Left renal pelvis (tissue), 4 donors: Measurements from ENCODE around the gene CTNNA2. TPM values are rescaled to one million over a fixed set of nuclear protein-coding genes. Genes with fewer than 3 reads are reported as not detected.

Experiments
- DNase-seq, 4 donors: peaks; one replicate each; pipeline ENCODE4 v3.0.0-alpha.2; 2013; ENCODE audit warnings: low read depth in 4 of 4, low spot score in 3 of 4
- polyA plus RNA-seq, 4 donors: library from polyadenylated mRNA; unstranded; fragments of 120-200 nt; gene quantifications; one replicate each; pipeline ENCODE4 v1.2.1, GENCODE V29; 2013; ENCODE audit not compliant: insufficient read length in 4 of 4

The CTNNA2 gene
- polyA plus RNA-seq, 4 donors = 3.4 to 23.1 (median 5.3) TPM

DNA sequence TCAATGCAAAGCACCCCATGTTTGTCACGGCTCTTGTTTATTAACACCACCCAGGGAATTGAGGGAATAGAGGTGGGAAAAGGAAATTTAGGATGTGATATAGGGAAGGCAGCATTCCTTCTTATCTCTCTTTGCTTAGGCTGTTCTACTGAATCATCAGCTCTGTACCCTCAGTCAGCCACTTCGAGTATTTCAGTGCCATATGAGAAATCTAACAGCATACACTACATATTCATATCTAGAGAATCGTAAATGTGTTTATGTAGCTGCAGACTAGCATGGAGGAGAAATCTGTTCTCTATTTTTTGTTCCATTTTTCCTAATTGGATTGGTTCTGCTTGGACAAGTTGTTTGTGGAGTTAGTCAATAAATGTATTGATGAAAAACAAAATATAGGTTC lies 187.8 kb downstream of the CTNNA2 start:
- DNase-seq = no peak

DNA sequence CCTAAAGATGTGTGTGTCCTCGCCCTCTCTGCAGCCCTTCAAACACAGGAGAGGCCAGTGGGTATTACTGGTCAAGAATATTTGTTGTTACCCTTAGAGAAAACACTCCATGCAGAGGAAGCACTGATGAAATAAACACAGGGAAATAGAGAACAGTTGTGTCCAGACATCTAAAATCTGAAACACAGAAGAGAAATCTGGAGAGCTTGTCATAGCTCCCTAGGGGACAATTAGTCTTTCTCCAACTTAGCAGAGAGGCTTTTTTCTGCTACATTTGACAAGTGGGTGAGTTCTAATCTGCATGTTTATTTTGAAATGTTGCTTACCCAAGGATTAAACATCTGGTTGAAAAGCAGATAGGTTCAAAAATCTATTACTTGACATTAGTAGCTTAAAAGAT lies 190.1 kb downstream of the CTNNA2 start:
- DNase-seq = no peak

DNA sequence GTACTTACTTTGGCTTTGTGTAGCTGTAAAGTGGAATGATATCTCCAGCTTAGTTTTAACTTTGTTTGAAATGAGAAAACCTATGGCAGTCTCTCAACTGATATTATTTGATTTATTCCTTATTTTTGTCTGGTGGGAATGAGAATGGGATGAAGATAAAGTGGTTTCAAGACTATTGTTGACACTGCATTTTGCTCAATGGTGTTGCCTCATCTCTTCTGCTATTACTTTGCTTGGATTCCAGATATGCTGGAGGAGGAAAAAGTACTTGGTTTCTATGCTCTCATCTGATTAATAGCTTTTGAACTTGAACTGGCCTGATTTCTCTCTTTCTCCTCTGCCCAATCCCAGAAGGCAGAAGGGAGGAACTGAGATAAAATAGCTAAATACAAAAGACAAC lies 198.2 kb downstream of the CTNNA2 start:
- DNase-seq = no peak

DNA sequence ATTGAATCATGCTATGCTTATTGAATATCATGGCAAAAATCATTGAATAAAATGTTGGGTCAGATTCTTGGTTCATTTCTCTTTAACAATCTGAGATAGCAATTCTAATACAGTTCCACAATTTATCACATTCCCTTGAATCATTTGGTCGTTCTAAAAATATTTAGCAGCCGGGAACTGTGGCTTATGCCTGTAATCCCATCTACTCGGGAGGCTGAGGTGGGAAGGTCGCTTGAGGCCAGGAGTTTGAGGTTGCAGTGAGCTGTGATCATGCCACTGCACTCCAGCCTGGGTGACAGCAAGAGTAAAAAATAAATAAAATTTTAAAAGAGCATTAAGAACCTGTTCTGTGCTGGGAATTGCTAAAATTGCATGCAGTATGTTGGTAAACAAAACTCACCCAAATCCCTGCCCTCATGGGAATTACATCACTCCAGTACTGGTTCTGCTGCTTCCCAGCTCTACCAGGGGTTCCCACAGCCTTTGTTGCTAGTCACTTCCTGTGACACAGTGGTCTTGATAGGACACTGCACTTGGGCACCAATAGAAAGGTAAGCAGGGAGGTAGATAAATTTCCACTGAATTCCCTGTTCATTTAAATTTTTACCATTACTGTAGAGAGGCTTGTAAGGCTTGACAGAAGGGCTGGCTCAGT lies 200.4 kb downstream of the CTNNA2 start:
- no peak for DNase-seq

DNA sequence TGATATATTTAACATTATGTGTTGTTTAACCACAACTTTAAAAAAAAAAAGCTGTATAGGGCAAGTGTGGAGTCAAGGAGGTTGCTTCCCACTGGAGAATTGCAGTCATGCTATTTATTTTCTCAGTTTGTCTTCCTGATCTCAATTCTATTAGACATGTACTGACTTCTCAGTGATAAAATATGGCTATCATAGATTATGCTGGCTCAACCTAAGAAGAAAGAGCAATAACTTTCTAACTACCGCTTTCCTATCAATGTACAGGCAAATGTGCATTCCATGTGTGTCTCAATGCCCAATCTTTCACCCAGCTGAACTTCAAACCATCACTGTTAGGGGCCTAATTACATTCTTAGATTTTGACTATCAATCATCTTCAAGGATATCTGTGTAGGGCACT lies 201.4 kb downstream of the CTNNA2 start:
- no peak for DNase-seq

DNA sequence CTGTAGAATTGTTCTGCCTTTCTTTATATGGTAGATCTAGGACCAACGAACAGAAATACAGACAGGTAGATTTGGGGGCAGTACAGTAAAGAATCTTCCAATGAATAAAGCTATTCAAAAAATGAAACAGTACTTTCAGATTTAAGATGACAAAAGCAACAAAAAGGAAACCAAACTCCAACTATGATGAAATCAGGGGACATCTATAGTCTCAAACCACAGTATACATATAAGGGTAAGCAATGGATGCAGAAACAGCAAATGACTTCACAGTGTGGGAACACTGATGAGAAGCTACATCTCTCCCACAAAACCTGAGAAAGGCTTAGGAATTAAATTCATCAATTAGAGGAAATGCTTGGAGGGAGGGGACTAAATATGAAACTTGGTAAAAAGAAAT lies 202.5 kb downstream of the CTNNA2 start:
- no peak for DNase-seq

DNA sequence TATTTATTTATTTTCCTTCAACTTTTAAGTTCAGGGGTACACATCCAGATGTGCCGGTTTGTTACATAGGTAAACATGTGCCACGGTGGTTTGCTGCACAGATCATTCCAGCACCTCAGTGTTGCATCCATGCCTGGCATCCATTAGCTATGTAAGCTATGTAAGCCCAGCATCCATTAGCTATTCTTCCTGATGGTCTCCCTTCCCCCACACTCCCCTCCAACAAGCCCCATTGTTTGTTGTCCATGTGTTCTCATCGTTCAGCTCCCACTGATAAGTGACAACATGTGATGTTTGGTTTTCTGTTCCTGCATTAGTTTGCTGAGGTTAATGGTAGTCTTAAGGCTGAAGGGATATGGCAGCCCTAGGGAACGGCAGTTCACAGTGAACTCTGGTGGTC lies 203.4 kb downstream of the CTNNA2 start:
- DNase-seq = no peak

DNA sequence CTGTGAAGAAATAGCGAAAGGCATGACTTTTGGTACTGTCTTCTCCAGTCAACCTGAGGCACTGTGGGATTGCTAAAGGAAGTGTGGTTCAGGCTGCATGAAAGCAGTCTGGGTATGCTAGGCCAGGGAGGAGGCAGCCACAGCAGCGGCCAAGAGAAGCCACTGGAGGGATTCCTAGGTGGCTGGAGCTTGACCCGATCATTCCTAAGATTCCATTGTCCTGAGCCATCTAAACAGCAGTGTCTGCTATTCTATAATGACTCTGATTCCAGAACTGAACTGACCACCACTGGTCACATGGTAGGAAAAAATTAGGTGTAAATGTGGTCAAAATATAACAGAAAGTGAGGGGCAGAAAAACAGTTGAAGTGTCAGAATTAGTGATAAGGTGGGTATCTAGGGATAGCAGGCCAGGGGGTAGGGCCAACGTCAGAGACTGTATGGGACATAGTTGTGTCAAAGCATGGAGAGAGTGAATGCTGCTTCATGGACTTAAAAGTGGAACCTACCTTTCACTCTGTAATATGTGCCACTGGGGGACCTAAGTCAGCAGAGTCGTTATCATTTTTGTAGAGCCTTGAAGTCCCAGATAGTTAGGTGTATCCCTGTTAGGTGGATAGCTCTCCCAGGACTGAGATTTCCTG lies 204.6 kb downstream of the CTNNA2 start:
- no peak for DNase-seq

DNA sequence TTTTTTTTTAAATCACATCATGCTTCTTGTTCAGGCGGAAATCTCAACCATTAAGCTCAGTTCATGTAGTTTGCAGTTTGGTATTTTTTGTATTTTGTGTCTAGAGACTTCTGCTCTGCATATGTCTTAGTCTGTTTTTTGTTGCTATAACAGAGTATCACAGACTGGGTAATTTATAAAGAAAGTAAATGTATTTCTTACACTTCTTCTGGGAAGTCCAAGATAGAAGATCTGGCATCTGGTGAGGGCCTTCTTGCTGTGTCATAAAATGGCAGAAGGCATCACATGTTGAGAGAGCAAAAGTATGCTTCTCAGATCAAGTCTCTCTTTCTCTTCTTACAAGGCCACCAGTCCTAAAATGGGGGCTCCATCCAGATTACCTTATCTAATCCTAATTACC lies 208.2 kb downstream of the CTNNA2 start:
- no peak for DNase-seq

DNA sequence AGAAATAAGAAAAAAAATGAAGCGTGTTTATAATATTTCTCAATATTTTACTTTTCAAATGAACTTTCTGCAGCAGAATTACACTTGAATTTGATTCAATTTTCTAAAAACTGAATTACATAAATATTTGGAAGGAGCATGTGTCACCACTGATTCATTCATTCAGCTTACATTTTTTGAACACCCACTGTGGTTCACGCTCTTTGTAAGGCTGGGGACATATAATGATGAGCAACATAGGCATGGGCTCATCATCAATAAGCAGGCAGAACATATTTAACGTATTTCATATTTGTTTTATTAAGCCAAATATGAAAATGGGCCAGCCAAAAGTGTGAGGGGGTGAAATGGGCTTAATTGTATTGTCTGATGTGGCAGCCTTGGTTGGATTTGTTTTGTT lies 209.1 kb downstream of the CTNNA2 start:
- no peak for DNase-seq

DNA sequence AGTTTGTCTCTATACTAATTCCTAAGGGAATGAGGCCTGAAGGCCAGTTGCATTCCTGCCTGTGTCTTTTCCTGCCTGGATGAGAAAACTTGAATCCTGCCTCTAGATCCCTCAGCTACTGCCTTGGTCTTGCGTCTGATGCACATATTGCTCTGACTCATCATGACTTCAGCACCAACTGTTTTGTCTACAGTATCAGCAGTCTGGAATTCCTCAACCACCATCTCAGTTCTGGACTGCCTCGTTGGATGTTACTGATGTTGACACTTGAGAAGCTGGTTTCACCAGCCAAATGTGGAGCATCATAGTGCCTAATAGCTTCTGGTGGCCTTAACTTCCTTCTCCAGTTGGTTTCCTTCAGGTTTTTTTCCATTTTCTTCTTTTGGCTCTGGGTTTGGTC lies 211.0 kb downstream of the CTNNA2 start:
- DNase-seq = no peak

DNA sequence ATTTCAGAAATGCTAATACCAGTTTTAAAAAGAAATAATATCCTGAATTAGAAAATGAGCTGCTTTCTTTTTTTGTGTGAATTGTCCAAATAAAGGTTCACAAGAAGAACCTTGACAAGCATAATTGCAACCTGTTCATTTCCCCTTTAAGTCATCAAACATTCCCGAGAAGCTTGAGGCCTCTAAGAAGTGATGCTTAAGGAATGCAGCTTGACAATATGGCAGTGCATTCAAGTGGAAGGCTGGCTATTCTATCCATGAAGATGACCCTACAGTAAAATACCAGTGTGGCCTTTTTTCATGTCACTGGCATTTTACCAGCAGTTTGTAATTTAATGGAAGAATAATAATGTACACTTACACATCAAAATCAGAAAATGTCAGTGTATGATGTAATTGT lies 216.7 kb downstream of the CTNNA2 start:
- no peak for DNase-seq

DNA sequence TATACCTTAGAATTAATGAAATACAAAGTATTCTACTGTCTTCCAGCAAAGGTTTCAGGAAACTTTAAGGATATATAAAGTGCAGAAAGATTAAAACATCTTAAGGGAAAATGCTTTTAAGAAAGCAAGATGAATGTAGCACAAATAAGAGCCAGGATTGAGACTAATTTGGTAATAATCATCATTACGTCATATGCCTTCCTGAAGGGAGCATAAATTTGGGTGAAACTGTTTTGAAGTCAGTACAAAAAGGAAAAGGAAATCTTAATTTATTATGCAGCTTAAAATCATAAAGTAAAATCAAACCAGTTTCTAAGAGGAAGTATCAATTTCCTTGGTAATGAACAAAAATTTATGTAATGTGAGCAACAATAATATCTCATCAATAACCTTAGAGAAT lies 221.7 kb downstream of the CTNNA2 start:
- DNase-seq = no peak

DNA sequence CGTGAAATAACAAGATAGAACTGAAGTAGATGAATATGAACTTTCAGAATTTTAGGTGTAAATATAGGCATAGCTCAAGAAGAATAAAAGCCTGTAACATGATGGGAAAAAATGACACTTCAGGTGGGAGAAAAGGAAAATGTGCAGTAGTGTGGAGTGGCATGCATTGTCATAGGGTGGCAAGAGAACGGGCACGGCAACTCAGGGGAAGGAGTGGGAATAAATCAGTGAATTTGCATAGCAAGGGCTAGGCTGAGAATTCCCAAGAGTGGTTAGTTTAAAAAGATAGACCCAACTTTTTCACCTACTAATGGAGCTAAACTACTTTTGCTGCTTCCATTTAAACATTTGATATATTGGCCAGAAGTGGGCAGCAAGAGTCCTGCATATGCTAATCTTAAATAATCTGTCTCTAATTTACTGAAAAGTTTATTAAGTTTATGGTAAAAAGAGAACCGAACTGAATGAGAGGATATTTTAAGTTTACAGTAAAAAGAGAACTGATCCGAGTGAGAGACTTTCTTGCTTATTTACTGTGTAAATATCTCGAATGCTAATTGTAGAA lies 228.1 kb downstream of the CTNNA2 start:
- no peak for DNase-seq

DNA sequence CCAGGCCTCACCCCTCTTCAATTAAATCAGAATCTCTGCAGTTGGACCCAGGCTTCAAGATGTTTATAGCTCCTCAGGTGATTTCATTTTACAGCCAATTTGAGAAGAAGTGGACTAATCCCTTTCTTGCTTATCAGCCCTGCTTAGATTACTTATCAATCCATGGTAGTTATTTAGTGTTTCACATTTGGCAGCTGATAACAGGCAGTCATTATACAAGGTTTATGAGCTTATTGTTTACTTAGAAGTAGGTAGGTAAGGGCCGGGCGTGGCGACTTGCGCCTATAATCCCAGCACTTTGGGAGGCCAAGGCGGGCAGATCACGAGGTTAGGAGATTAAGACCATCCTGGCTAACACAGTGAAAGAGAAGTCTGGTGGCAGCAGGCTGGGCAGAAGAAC lies 237.5 kb downstream of the CTNNA2 start:
- no peak for DNase-seq

DNA sequence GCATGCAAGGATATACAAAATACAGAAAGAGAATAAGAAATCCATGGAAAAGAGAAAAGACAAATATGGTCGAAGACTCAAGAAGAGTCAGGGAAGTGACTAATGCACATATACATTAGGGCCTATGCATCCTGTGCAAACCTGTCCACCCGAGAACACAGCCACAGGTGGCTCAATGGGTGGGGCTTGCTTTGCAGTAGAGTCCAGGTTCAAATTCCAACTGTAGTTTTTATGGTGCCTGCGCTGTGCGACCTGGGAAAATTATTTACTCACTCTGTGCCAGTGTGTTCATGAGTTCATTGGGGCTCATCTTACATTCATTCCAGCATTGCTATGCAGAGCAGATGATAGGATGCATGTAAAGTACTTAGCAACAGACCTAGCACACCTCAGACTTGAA lies 244.7 kb downstream of the CTNNA2 start:
- no peak for DNase-seq

DNA sequence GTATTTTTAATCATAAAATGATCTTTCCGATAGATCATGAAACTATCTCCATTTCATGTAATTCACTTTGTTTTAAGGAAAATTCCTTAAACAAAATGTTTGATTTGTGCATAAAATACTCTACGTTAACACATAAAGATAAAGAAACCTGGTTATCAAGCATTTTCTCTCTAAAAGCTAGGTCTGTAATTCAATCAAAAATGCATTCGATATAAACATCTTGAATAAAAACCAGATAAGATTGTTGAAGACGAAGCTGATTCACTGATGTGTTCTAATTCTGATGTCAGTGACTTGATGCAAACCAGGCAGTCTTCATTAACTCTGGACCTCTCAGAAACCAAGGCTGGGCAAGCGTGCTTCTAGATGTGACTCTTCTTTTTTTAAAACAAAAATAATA lies 245.2 kb downstream of the CTNNA2 start:
- DNase-seq = no peak

DNA sequence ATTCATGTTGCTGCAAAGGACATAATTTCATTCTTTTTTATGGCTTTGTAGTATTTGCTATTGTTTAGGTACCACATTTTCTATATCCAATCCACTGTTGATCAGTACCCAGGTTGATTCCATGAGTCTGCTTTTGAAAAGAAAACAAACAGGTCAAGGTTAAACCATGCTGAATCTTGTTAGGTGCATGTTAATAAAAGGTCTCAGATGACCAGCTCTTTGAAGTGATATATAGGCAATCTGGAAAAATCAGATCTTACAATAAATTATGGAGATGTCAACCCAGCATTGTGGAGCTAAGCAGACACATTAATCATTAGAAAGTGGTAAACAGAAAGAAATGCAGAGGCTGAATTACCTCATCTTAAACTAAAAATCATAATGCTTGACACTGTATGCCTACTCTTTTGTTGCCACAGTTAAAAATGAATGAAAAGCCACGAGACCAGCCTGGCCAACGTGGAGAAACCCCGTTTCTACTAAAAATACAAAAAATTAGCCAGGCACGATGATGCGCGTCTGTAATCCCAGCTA lies 246.0 kb downstream of the CTNNA2 start:
- DNase-seq = no peak

DNA sequence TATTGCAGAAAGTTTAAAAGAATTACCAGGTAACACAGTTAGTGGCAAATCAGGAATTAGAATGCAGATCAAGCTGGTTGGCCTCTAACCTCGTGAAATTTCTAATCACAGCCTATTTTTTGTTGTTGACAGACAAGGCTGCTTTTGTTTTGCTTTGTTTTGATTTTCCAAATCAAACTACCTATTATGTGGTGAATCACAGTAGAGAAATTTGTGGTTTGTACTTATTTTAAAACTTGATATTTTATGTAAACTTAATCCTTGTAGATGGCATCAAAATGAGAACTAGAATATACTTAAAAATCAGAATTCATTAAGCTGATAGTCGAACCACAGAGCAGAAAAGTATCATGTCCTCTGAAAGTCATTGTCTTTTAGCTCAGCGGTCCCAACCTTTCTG lies 258.1 kb downstream of the CTNNA2 start:
- no peak for DNase-seq

DNA sequence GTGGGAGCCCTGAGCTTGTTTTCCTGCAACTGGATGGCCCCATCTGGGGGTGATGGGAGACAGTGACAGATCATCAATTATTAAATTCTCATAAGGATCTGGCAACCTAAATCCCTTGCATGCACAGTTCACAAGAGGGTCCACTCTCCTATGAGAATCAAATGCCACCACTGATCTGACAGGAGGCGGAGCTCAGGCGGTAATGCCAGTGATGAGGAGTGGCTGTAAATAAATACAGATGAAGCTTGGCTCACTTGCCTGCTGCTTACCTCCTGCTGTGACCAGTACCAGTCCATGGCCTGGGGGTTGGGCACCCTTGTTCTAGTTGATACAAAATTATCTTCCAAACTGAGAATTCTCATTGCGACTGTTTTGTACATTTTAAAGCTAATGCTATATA lies 258.6 kb downstream of the CTNNA2 start:
- DNase-seq = no peak

DNA sequence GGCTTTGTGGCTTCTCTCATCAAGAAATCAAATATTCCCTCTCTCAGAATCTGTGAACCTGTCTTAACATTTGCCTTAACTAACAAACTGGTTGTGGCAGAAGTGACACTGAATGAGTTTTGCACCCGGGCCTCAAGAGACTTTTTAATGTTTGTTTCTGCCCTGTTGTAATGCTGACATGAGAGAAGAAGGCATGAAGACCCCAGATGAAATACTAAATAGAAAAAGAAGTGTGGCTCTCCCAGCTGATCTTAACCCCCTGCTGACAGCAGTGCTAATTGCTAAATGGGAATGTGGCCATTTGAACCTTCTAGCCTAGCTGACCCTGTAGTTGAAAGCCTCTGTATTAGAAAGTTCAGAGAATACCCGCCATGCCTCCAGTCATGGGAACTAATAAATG lies 261.2 kb downstream of the CTNNA2 start:
- no peak for DNase-seq

DNA sequence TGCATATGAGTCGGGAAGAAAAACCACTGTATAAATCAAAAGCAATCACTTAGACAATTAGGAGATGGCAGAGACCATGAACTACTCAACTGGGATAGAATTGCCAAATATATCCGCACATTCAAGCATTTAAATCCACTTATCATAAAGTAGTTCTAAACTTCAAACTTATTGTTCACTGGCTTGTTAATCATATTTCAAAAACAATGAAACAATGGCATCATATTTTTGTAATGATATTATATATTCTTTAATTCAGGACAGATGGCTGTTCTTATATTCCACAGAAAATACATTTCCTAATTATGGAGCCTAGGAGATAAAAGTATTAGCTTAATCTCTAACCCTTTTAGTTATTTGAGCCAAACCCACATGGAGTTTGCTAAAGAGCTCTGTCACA lies 263.6 kb downstream of the CTNNA2 start:
- no peak for DNase-seq
